ENCODE data around the gene CAMTA2. TPM values are rescaled to one million over a fixed set of nuclear protein-coding genes. Genes with fewer than 3 reads are reported as not detected.

Gene CAMTA2
- total and polyA plus RNA-seq, 4 donors = 7.8 to 17.6 (median 12.0) TPM

DNA sequence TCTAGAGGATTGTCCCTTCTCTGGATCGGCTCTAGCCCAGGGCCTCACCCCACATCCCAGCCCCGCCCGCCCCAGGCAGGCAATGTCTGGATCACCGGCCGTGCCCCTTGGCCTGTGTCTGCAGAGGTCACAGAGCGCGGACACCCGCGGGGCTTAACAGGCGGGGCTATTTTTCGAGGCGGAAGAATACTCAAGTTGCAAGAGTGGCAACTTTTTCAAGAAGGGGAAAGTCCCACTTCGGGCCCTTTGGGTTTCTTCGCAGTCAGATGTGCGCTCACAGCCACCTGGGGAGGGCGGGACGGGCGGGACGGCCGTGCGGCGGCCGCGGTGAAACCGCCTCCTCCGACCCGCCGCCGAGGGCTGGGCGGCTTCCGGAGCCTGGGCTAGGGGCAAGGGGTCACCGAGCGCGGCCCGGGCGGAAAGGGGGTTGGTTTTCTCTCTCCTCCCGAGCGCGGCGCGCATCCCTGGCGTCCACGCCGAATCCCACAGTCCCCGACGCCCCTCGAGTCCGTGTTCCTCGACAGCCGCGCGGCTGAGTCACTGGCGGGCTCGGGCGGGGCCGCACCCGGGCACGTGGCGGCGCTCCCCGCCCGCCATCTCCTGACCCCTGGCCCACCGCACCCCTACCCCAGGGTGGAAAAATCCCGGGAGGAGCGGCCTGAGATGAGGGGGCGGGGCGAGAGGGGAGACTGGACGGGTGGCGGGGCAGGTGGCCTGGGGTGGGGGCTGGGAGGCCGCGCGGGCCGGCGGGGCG, 38.0 kb downstream of the CAMTA2 start:
- peak overlapping the region; percentile 95 to 96 for H3K27ac ChIP-seq (ENCODE audit: low read depth in 1 of 2, low read length in 2 of 2)
- no peak for TF ChIP-seq REST (IDR thresholded peaks at IDR 0.05)
- TF ChIP-seq ATF3 (IDR thresholded peaks at IDR 0.05) = no peak
- TF ChIP-seq FOXA1 (IDR thresholded peaks at IDR 0.05) = no peak
- TF ChIP-seq, protein P1, sequence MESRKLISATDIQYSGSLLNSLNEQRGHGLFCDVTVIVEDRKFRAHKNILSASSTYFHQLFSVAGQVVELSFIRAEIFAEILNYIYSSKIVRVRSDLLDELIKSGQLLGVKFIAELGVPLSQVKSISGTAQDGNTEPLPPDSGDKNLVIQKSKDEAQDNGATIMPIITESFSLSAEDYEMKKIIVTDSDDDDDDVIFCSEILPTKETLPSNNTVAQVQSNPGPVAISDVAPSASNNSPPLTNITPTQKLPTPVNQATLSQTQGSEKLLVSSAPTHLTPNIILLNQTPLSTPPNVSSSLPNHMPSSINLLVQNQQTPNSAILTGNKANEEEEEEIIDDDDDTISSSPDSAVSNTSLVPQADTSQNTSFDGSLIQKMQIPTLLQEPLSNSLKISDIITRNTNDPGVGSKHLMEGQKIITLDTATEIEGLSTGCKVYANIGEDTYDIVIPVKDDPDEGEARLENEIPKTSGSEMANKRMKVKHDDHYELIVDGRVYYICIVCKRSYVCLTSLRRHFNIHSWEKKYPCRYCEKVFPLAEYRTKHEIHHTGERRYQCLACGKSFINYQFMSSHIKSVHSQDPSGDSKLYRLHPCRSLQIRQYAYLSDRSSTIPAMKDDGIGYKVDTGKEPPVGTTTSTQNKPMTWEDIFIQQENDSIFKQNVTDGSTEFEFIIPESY (IDR thresholded peaks at IDR 0.05) = no peak
- no peak for TF ChIP-seq TAF1 (conservative IDR thresholded peaks at IDR 0.05)
- no peak for TF ChIP-seq RAD21 (IDR thresholded peaks at IDR 0.05)
- TF ChIP-seq SP1 (IDR thresholded peaks at IDR 0.05) = no peak
- TF ChIP-seq HNF4A (conservative IDR thresholded peaks at IDR 0.05) = peak in 1 of 2 donors; percentile 40
- TF ChIP-seq CTCF (IDR thresholded peaks at IDR 0.05; ENCODE audit: low read depth, low read length, missing input control) = no peak
- TF ChIP-seq FOXA2 (IDR thresholded peaks at IDR 0.05) = no peak
- TF ChIP-seq NR2F2 (IDR thresholded peaks at IDR 0.05) = peak; percentile 77
- TF ChIP-seq RXRA (IDR thresholded peaks at IDR 0.05) = peak; percentile 57 to 77
- no peak for TF ChIP-seq JUND (IDR thresholded peaks at IDR 0.05)
- TF ChIP-seq GABPA (IDR thresholded peaks at IDR 0.05 in 1 of 2, conservative IDR thresholded peaks at IDR 0.05 in 1 of 2) = peak in 1 of 2 donors; percentile 17
- under 1% methylated on average over 75 of the region's 75 CpGs for WGBS
- H3K4me3 ChIP-seq (ENCODE audit: low read depth in 1 of 3, low read length in 3 of 3) = peak overlapping the region; percentile 66 to 91 (median 76)
- peak; percentile 74 for DNase-seq (ENCODE audit: low spot score)
- H3K27me3 ChIP-seq (ENCODE audit: control insufficient read depth in 4 of 4, insufficient read depth in 4 of 4, low read length in 3 of 4) = no peaks in the 10 kb centered on the region
- peaks cover 3 to 12% (median 5%) of the 10 kb centered on the region in 4 donors for H3K36me3 ChIP-seq (ENCODE audit: control insufficient read depth in 4 of 4, insufficient read depth in 3 of 4, low read depth in 1 of 4, low read length in 3 of 4)
- H3K9me3 ChIP-seq (ENCODE audit: control insufficient read depth in 4 of 4, low read length in 3 of 4) = no peaks in the 10 kb centered on the region
- peak overlapping the region; percentile 51 to 85 for H3K9ac ChIP-seq (ENCODE audit: low read depth in 1 of 2, low read length in 2 of 2)
- H3K4me1 ChIP-seq (ENCODE audit: control insufficient read depth in 4 of 4, insufficient read depth in 4 of 4, low read length in 3 of 4) = peaks cover 8 to 59% (median 43%) of the 10 kb centered on the region in 4 donors

DNA sequence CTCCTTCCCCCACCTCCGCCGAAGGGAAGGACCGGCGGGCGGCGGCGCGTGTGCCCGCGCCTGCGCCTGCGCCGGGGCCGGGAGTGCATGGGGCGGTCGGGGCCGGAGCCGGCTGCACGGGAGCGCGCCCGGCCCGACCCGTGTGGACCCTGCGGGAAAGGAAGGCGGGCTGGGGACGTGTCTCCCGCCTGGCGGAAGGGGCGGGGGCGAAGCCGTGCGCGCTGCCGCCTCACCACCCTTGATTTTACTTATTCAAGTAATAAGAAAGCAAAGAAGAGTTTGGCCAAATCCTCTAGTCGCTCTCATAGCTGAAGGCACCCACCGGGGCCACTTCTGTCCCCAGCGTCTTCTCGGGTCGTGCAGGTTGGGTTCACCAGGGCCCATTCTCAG, 38.5 kb downstream of the CAMTA2 start:
- under 1% methylated on average over 40 of the region's 40 CpGs for WGBS

More for the DNA sequence above, 38.5 kb downstream of the CAMTA2 start:
- H3K27me3 ChIP-seq (ENCODE audit: control insufficient read depth in 4 of 4, insufficient read depth in 4 of 4, low read length in 3 of 4) = no peaks in the 10 kb centered on the region
- DNase-seq (ENCODE audit: low spot score) = peak; percentile 78
- H3K9me3 ChIP-seq (ENCODE audit: control insufficient read depth in 4 of 4, low read length in 3 of 4) = no peaks in the 10 kb centered on the region
- H3K36me3 ChIP-seq (ENCODE audit: control insufficient read depth in 4 of 4, insufficient read depth in 3 of 4, low read depth in 1 of 4, low read length in 3 of 4) = peaks cover 3 to 12% (median 7%) of the 10 kb centered on the region in 4 donors
- peak overlapping the region; percentile 51 to 85 for H3K9ac ChIP-seq (ENCODE audit: low read depth in 1 of 2, low read length in 2 of 2)
- TF ChIP-seq HNF4G (IDR thresholded peaks at IDR 0.05) = no peak
- TF ChIP-seq, protein P1 (IDR thresholded peaks at IDR 0.05) = no peak
- no peak for TF ChIP-seq GABPA (IDR thresholded peaks at IDR 0.05 in 1 of 2, conservative IDR thresholded peaks at IDR 0.05 in 1 of 2)
- H3K4me3 ChIP-seq (ENCODE audit: low read depth in 1 of 3, low read length in 3 of 3) = peak overlapping the region; percentile 66 to 96 (median 91)
- H3K4me1 ChIP-seq (ENCODE audit: control insufficient read depth in 4 of 4, insufficient read depth in 4 of 4, low read length in 3 of 4) = peaks cover 8 to 59% (median 45%) of the 10 kb centered on the region in 4 donors
- peak overlapping the region; percentile 95 to 96 for H3K27ac ChIP-seq (ENCODE audit: low read depth in 1 of 2, low read length in 2 of 2)

All from liver (tissue), 9 donors.